ENCODE data around the gene GAS2. TPM values are rescaled to one million over a fixed set of nuclear protein-coding genes. Genes with fewer than 3 reads are reported as not detected.

The GAS2 gene
- total and polyA plus RNA-seq, 2 of the 4 experiments (the other 2 are of a cell fraction): 0.51 to 0.90 TPM

- H3K4ac ChIP-seq (ENCODE audit: low read depth, low read length): no peak overlapping the region
- no peak overlapping the region for H2BK20ac ChIP-seq (ENCODE audit: low read depth, low read length)
- no peaks in the 10 kb centered on the region for H3K9me1 ChIP-seq (ENCODE audit: insufficient read depth, low read length)
- no peak overlapping the region for H4K8ac ChIP-seq (ENCODE audit: low read depth in 2 of 2, low read length in 2 of 2)
- in situ Hi-C loops (cut with MboI; ENCODE audit: low sequenced_read_pairs): no loop called here
- H2AK9ac ChIP-seq (replicated peaks; ENCODE audit: low read depth, low read length, poor library complexity): no peak overlapping the region
- H3K56ac ChIP-seq (ENCODE audit: extremely low read depth, insufficient read depth, low read length): no peak overlapping the region
- CTCF ChIA-PET: no interaction called here
- no peaks in the 10 kb centered on the region for H3K27me3 ChIP-seq (ENCODE audit: control insufficient read depth, insufficient read depth, low read length)
- H3K9ac ChIP-seq (ENCODE audit: low read depth, low read length): no peak overlapping the region
- H4K5ac ChIP-seq (ENCODE audit: low read depth, low read length): no peak overlapping the region
- WGBS, 2 experiments (ENCODE audit: extremely low coverage in 2 of 2, insufficient read length in 1 of 2): 100% methylated on average over 1 of the region's 1 CpG; no CpG with 5 or more reads in 1 of the 2 experiments
- no peak overlapping the region for H2BK120ac ChIP-seq (ENCODE audit: low read depth, low read length)
- no peaks in the 10 kb centered on the region for H3K9me3 ChIP-seq (ENCODE audit: control insufficient read depth, insufficient read depth, low read length)
- no peak overlapping the region for H2BK5ac ChIP-seq (ENCODE audit: low read depth, low read length, poor library complexity, severe bottlenecking)
- no peak overlapping the region for H3K18ac ChIP-seq (ENCODE audit: low read depth, low read length)
- no peak overlapping the region for H3K27ac ChIP-seq (ENCODE audit: insufficient read depth, low read length)
- no peak for TF ChIP-seq MAZ (IDR thresholded peaks at IDR 0.05; ENCODE audit: borderline replicate concordance, low read depth, low read length)
- TF ChIP-seq SMC3 (IDR thresholded peaks at IDR 0.05; ENCODE audit: low read depth, low read length): no peak
- no peak for TF ChIP-seq CHD1 (IDR thresholded peaks at IDR 0.05; ENCODE audit: low read depth, low read length)
- no peak for TF ChIP-seq CEBPB (IDR thresholded peaks at IDR 0.05; ENCODE audit: low read depth, low read length)
- no peak for TF ChIP-seq MAFK (IDR thresholded peaks at IDR 0.05; ENCODE audit: low read depth, low read length)
- no peak for TF ChIP-seq RFX5 (IDR thresholded peaks at IDR 0.05; ENCODE audit: low read depth, low read length)
- no peak for TF ChIP-seq POLR2A (IDR thresholded peaks at IDR 0.05; ENCODE audit: low read depth, low read length)
- TF ChIP-seq RAD21 (IDR thresholded peaks at IDR 0.05; ENCODE audit: low read length): no peak
- dilution Hi-C loops (cut with HindIII; ENCODE audit: low sequenced_read_pairs, unreplicated experiment): no loop called here
- H3K4me2 ChIP-seq (ENCODE audit: low read depth, low read length): no peak overlapping the region
- no peak overlapping the region for H3K14ac ChIP-seq (replicated peaks; ENCODE audit: low read depth, low read length)
- no peak overlapping the region for H3K23ac ChIP-seq (ENCODE audit: low read depth, low read length)
- intact Hi-C loops (cut with micrococcal nuclease): no loop called here
- no peak overlapping the region for H4K91ac ChIP-seq (ENCODE audit: insufficient read depth, low read depth, low read length)
- H2AFZ ChIP-seq (replicated peaks; ENCODE audit: low read length, poor library complexity): no peak overlapping the region
- no peaks in the 10 kb centered on the region for H4K20me1 ChIP-seq (ENCODE audit: insufficient read depth, low read length)
- H3K79me1 ChIP-seq (ENCODE audit: low read depth in 1 of 2, low read length in 2 of 2): no peaks in the 10 kb centered on the region
- DNase-seq (no peak), ATAC-seq (ENCODE audit: low read depth) (no peak)
- H2AK5ac ChIP-seq (ENCODE audit: low read depth, low read length): no peak overlapping the region
- no peaks in the 10 kb centered on the region for H3K4me1 ChIP-seq (ENCODE audit: control insufficient read depth, insufficient read depth, low read length)
- POLR2A ChIA-PET (ENCODE audit: unreplicated experiment): no interaction called here
- no peak overlapping the region for H3K4me3 ChIP-seq (ENCODE audit: insufficient read depth, low read depth, low read length)
- no peak overlapping the region for H2BK15ac ChIP-seq (ENCODE audit: low read depth, low read length)
- no peaks in the 10 kb centered on the region for H3K36me3 ChIP-seq (ENCODE audit: control insufficient read depth, insufficient read depth, low read length)
- BruUV-seq (replicated peaks): no TSS peak
Observed at GRCh38 chr11:22659783-22660182, 6.6 kb upstream of the GAS2 start.

All from IMR-90 (cell line).